GM23248 (cell line): ENCODE results near the gene SLC30A3. TPM values are rescaled to one million over a fixed set of nuclear protein-coding genes. Genes with fewer than 3 reads are reported as not detected.
"Not testable (repeated sequence)": the region's sequence is repeated elsewhere in the genome, so short reads cannot be mapped to it uniquely, and the experiment has no call there.

Experiments used
- DNase-seq: peaks from one replicate; pipeline ENCODE4 v3.0.0-alpha.2; 2015
- H2AFZ ChIP-seq: fragments of 200-600 bp; sonication (generic); 2 replicates; pipeline ENCODE4 v1.6.1; 2016; ENCODE audit warnings: antibody characterized with exemption
- H3F3A ChIP-seq: fragments of 200-600 bp; sonication (generic); 2 replicates; pipeline ENCODE4 v1.6.1; 2016; ENCODE audit warnings: mild to moderate bottlenecking, antibody characterized with exemption, mixed run types; ENCODE audit not compliant: insufficient read depth
- H3K27ac ChIP-seq: fragments of 200-600 bp; sonication (generic); 2 replicates; pipeline ENCODE4 v1.5.1; 2016; ENCODE audit warnings: mild to moderate bottlenecking
- H3K27me3 ChIP-seq: fragments of 200-600 bp; sonication (generic); replicated peaks from 2 replicates; pipeline ENCODE4 v1.6.1; 2016; ENCODE audit warnings: mild to moderate bottlenecking; ENCODE audit not compliant: insufficient read depth
- H3K36me3 ChIP-seq: fragments of 200-600 bp; sonication (generic); 2 replicates; pipeline ENCODE4 v1.6.1; 2016; ENCODE audit warnings: low read depth, mild to moderate bottlenecking
- H3K4me1 ChIP-seq: fragments of 200-600 bp; sonication (generic); 2 replicates; pipeline ENCODE4 v1.6.1; 2016; ENCODE audit warnings: mild to moderate bottlenecking; ENCODE audit not compliant: insufficient read depth
- H3K4me2 ChIP-seq: fragments of 200-600 bp; sonication (generic); one replicate; pipeline ENCODE4 v1.6.1; 2016; ENCODE audit warnings: mild to moderate bottlenecking; ENCODE audit not compliant: unreplicated experiment
- H3K4me3 ChIP-seq: fragments of 200-600 bp; sonication (generic); 2 replicates; pipeline ENCODE4 v1.5.1; 2016; ENCODE audit warnings: mild to moderate bottlenecking
- H3K79me2 ChIP-seq: fragments of 200-600 bp; sonication (generic); 2 replicates; pipeline ENCODE4 v1.6.1; 2016; ENCODE audit warnings: mild to moderate bottlenecking; ENCODE audit not compliant: insufficient read depth
- H3K9ac ChIP-seq: fragments of 200-600 bp; sonication (generic); 2 replicates; pipeline ENCODE4 v1.6.1; 2016; ENCODE audit warnings: mild to moderate bottlenecking
- H3K9me2 ChIP-seq: fragments of 200-600 bp; sonication (generic); 2 replicates; pipeline ENCODE4 v1.6.1; 2016; ENCODE audit warnings: mixed run types, mild to moderate bottlenecking, moderate library complexity; ENCODE audit not compliant: insufficient read depth
- H3K9me3 ChIP-seq: fragments of 200-600 bp; sonication (generic); one replicate; pipeline ENCODE4 v1.6.1; 2017; ENCODE audit warnings: low read depth
- H4K20me1 ChIP-seq: fragments of 200-600 bp; sonication (generic); 2 replicates; pipeline ENCODE4 v1.6.0; 2016; ENCODE audit not compliant: insufficient read depth
- EZH2 ChIP-seq: fragments of 200-600 bp; sonication (generic); IDR thresholded peaks from 2 replicates; pipeline ENCODE4 v1.6.1; 2018; ENCODE audit warnings: antibody characterized with exemption, mild to moderate bottlenecking; ENCODE audit not compliant: insufficient read depth, poor library complexity, severe bottlenecking
- EZH2phosphoT487 ChIP-seq: fragments of 200-600 bp; sonication (generic); IDR thresholded peaks from 2 replicates; pipeline ENCODE4 v1.6.1; 2018; ENCODE audit warnings: antibody characterized with exemption, moderate library complexity, mild to moderate bottlenecking, low read depth; ENCODE audit not compliant: insufficient read depth
- WGBS, 2 experiments: methylation state at CpG; one replicate each; pipeline ENCODE4 v1.1.6; 2015 to 2017; ENCODE audit warnings: low lambda C conversion rate in 2 of 2, low coverage in 1 of 2; ENCODE audit errors: missing lambda C conversion rate in 2 of 2; 5-methylcytosine and 5-hydroxymethylcytosine counted together
- in situ Hi-C: fragments of 300-500 bp; cut with MboI; formaldehyde crosslinking; loops from 2 replicates; pipeline ENCODE4 v1.15.0; 2020
- polyA plus RNA-seq: library from polyadenylated mRNA; unstranded; fragments of >200 nt; fragmentation: Nextera tagmentation; extraction: Ambion mirVana; gene quantifications from 2 replicates; pipeline ENCODE4 v1.2.1, GENCODE V29; 2016
- total RNA-seq: library from RNA; depleted of rRNA; stranded (reverse); fragments of >200 nt; shearing (Covaris generic); gene quantifications from 2 replicates; pipeline ENCODE4 v1.2.3, GENCODE V29; 2014

SLC30A3 gene
- total and polyA plus RNA-seq, 2 experiments from 2014 or later = not detected

DNA sequence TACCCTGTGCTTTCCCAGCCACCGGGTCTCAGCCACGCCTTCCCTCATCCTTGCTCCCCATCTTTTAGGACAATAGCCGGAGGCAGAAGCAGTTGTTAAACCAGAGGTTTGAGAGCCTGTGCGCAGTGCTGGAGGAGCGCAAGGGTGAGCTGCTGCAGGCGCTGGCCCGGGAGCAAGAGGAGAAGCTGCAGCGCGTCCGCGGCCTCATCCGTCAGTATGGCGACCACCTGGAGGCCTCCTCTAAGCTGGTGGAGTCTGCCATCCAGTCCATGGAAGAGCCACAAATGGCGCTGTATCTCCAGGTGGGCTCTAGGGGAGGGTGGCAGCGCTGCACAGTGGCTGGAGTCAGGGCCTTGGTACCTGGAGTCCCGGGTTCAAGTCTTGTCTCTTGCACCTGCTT, 42.7 kb upstream of the SLC30A3 start:
- no peak overlapping the region for H2AFZ ChIP-seq
- H3K9ac ChIP-seq = no peak overlapping the region
- no peak for TF ChIP-seq EZH2
- no peak for TF ChIP-seq EZH2phosphoT487
- no peaks in the 10 kb centered on the region for H3K9me3 ChIP-seq
- H3K4me2 ChIP-seq = no peak overlapping the region
- no peaks in the 10 kb centered on the region for H3K9me2 ChIP-seq
- no peaks in the 10 kb centered on the region for H3F3A ChIP-seq
- H3K27ac ChIP-seq = no peak overlapping the region
- H3K4me3 ChIP-seq = no peak overlapping the region
- peaks cover 20% of the 10 kb centered on the region for H3K27me3 ChIP-seq
- in situ Hi-C loops = no loop called here
- H3K4me1 ChIP-seq = 0 out of 2 replicates have a peak, but pooled peaks cover 4% of the 10 kb centered on the region
- H3K36me3 ChIP-seq = no peaks in the 10 kb centered on the region; the same call in 1 of the 2 replicates
- no peak for DNase-seq
- no peaks in the 10 kb centered on the region for H3K79me2 ChIP-seq
- WGBS, 2 experiments = 80 to 84% methylated on average over 16 of the region's 16 CpGs
- H4K20me1 ChIP-seq = no peaks in the 10 kb centered on the region

DNA sequence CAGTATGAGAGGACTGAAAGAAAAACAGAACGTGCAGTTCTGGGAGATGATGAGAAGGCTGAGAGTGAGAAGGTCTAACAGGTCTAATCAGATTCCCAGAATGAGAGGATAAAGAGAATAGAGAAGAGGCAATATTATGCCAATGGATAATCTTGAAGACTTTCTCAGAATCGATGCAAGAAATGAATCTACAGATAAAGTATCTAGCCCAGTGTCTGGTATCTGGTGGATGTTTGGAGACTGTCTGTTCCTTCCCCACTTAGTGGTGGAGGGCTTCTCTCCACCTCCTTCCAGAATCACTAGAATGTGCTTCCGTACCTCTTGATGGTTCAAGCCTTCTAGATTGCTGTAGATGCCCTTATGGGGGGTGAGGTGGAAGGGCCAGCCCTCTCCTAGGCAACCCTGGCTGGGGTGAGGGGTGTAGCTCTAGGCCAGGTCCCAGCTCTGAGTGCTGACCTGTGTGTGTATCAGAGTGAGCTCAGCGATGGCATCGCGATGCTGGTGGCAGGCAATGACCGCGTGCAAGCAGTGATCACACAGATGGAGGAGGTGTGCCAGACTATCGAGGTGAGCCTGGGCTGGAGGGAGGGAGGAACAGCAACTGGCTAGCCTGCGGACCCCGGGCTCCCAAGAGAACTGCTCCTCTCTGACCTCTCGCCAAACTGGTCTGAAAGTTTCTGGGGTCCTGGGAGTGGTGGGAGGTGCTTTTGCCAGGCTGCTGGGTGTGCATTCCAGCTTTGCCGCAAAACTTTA, 41.8 kb upstream of the SLC30A3 start:
- H3F3A ChIP-seq = no peaks in the 10 kb centered on the region
- 69 to 75% methylated on average over 13 of the region's 13 CpGs for WGBS, 2 experiments
- H3K27me3 ChIP-seq = peaks cover 20% of the 10 kb centered on the region

DNA sequence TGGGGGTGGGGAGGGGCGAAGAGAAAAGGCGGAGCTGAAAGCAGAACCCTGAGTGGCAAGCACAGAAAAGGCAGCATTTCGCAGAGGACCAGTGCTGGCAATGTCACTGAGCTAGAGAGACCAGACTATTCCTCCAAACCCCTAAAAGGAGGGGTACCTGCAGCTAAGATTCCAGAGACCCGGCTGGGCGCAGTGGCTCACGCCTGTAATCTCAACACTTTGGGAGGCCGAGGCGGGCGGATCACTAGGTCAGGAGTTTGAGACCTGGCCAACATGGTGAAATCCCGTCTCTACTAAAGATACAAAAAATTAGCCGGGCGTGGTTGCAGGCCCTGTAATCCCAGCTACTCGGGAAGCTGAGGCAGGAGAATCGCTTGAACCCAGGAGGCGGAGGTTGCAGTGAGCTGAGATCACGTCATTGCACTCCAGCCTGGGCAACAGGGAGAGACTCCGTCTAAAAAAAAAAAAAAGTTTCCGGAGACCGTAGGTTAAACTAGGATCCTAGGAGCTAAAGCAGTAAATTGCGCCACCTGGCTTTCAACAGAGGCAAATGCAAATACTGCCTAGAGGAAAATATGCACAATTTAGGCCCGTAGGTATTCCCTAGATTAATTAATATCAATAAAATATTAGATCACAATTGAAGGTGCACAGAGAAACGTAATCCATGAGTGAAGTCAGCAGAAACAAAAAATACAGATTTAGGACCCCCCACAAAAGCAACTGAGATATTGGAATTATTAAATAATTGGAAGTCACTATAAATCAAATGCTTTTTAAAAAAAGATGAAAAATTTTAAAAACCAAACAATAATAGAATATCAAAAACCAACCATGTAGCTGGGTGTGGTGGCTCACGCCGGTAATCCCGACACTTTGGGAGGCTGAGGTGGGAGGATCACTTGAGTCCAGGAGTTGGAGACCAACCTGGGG, 40.5 kb upstream of the SLC30A3 start:
- in situ Hi-C loops = no loop called here
- H2AFZ ChIP-seq = peak overlapping the region; percentile 81
- peak overlapping the region; percentile 22 for H3K9ac ChIP-seq
- H3K27me3 ChIP-seq = peaks cover 20% of the 10 kb centered on the region
- 0 out of 2 replicates have a peak, but pooled peaks cover 4% of the 10 kb centered on the region for H3K4me1 ChIP-seq
- TF ChIP-seq EZH2phosphoT487 (no peak), EZH2 (no peak)
- no peaks in the 10 kb centered on the region for H4K20me1 ChIP-seq
- H3K36me3 ChIP-seq = no peaks in the 10 kb centered on the region
- H3K9me3 ChIP-seq = no peaks in the 10 kb centered on the region
- WGBS, 2 experiments = 12 to 15% methylated on average over 24 to 25 of the region's 25 CpGs
- no peaks in the 10 kb centered on the region for H3K9me2 ChIP-seq
- peak overlapping the region; percentile 69 for H3K4me2 ChIP-seq
- DNase-seq = peak; percentile 88
- H3K79me2 ChIP-seq = no peaks in the 10 kb centered on the region
- no peak overlapping the region for H3K27ac ChIP-seq
- no peaks in the 10 kb centered on the region for H3F3A ChIP-seq
- peak overlapping the region; percentile 51 for H3K4me3 ChIP-seq

More for the DNA sequence above, 41.8 kb upstream of the SLC30A3 start:
- no peak for DNase-seq
- Histone ChIP-seq H3K4me2 (no peak overlapping the region), H3K36me3 (no peaks in the 10 kb centered on the region; the same call in 1 of the 2 replicates), H3K9me3 (no peaks in the 10 kb centered on the region), H3K4me1 (0 out of 2 replicates have a peak, but pooled peaks cover 4% of the 10 kb centered on the region), H3K79me2 (no peaks in the 10 kb centered on the region), H3K9ac (no peak overlapping the region), H2AFZ (no peak overlapping the region), H4K20me1 (no peaks in the 10 kb centered on the region), H3K4me3 (no peak overlapping the region), H3K27ac (no peak overlapping the region), H3K9me2 (no peaks in the 10 kb centered on the region)
- TF ChIP-seq EZH2 (no peak), EZH2phosphoT487 (no peak)
- in situ Hi-C loops = no loop called here

DNA sequence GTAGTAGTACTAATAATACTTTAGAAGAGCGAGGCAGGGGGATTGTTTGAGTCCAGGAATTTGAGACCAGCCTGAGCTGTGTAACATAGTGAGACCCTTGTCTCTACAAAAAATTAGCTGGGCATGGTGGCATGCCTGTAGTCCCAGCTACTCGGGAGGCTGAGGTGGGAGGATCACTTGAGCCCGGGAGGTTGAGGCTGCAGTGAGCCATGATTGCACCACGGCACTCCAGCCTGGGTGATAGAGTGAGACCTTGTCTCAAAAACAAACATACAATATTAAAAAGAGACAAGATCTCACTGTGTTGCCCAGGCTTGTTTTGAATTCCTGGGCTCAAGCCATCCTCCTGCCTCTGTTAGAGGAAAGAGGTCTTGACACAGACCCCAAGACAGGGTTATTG, 37.8 kb upstream of the SLC30A3 start:
- H3K79me2 ChIP-seq, H3K4me3 ChIP-seq, H3K4me1 ChIP-seq, H3K27ac ChIP-seq, in situ Hi-C loops, H3K9me3 ChIP-seq, H3F3A ChIP-seq, H2AFZ ChIP-seq, DNase-seq, H4K20me1 ChIP-seq, H3K9ac ChIP-seq, H3K9me2 ChIP-seq, H3K4me2 ChIP-seq, H3K36me3 ChIP-seq, H3K27me3 ChIP-seq: not testable (repeated sequence)
- WGBS, 2 experiments = 51 to 59% methylated on average over 4 of the region's 4 CpGs
